Activated CD4-positive, alpha-beta memory T cell treated with anti-CD3 and anti-CD28 coated beads, Interleukin-2, amount 10 ng/mL, durations not matched to agents 7 days and 5 days (primary cell): ENCODE data around the gene ZNF737. TPM values are rescaled to one million over a fixed set of nuclear protein-coding genes. Genes with fewer than 3 reads are reported as not detected.
A peak's percentile ranks its signal among the peaks of the same experiment; 100 is the strongest.
"Not testable (repeated sequence)": the region's sequence is repeated elsewhere in the genome, so short reads cannot be mapped to it uniquely, and the experiment has no call there.

Experiments
- CTCF ChIA-PET: fragments of 350-600 bp; sonication (Branson Sonifier 250); formaldehyde crosslinking; loops from one replicate; lab custom pipeline; 2021; ENCODE audit warnings: antibody characterized with exemption, inconsistent platforms; lab: Charles Lee
- POLR2A ChIA-PET: fragments of 350-600 bp; sonication (Branson Sonifier 250); formaldehyde crosslinking; loops from one replicate; lab custom pipeline; 2021; ENCODE audit warnings: antibody characterized with exemption; lab: Charles Lee
- DNase-seq: peaks from one replicate; pipeline ENCODE4 v3.0.0-alpha.2; 2020
- H3K27ac Mint-ChIP-seq: one replicate; pipeline ENCODE4 v1.8.0; 2021; ENCODE audit warnings: mild to moderate bottlenecking, mixed read lengths
- H3K27me3 Mint-ChIP-seq: one replicate; pipeline ENCODE4 v1.8.0; 2021; ENCODE audit warnings: mixed read lengths
- H3K36me3 Mint-ChIP-seq: one replicate; pipeline ENCODE4 v1.8.0; 2021; ENCODE audit warnings: low read depth, mixed read lengths
- H3K4me1 Mint-ChIP-seq: one replicate; pipeline ENCODE4 v1.8.0; 2021; ENCODE audit warnings: mixed read lengths
- H3K4me3 Mint-ChIP-seq: one replicate; pipeline ENCODE4 v1.8.0; 2021; ENCODE audit warnings: mild to moderate bottlenecking, mixed read lengths
- H3K9me3 Mint-ChIP-seq: one replicate; pipeline ENCODE4 v1.8.0; 2021; ENCODE audit warnings: mixed read lengths
- total RNA-seq, 2 experiments: library from RNA; stranded (reverse); gene quantifications; one replicate each; pipeline ENCODE4 v1.2.3, GENCODE V29; 2021

ZNF737 gene
- 10 to 100 TPM; 10.4 to 11.7 TPM for total RNA-seq

GRCh38 chr19:20565321-20566018 is at the start of gene ZNF737:
TSS of gene ZNF737 (minus strand) at chr19:20565781. CDS start at chr19:20565640, 141 bp downstream.
- POLR2A ChIA-PET: interaction anchor here (0.7 to 2.7 kb wide), 25 partner anchors 21 to 1202 kb away, joined by 3 to 44 read pairs (median 5); partner anchors contain the start of genes ZNF100, ZNF253, ZNF429 and ZNF431
- CTCF ChIA-PET: interaction anchor here (0.8 to 1.7 kb wide), 11 partner anchors 14 to 941 kb away, joined by 3 to 6 read pairs (median 4); partner anchors contain the start of genes ZNF429, ZNF430, ZNF431 and ZNF486
- peak; percentile 91 for DNase-seq
- H3K27ac Mint-ChIP-seq: peak within 1 kb of the TSS; percentile 93
- H3K36me3 Mint-ChIP-seq: peaks cover 45% of the 10 kb centered on the region
- H3K4me3 Mint-ChIP-seq: peak within 1 kb of the TSS; percentile 98
- no peaks in the 10 kb centered on the region for H3K27me3 Mint-ChIP-seq
- peaks cover 52% of the 10 kb centered on the region for H3K9me3 Mint-ChIP-seq
- H3K4me1 Mint-ChIP-seq: peaks cover 20% of the 10 kb centered on the region

- H3K27ac Mint-ChIP-seq, H3K4me1 Mint-ChIP-seq, POLR2A ChIA-PET, H3K36me3 Mint-ChIP-seq, H3K27me3 Mint-ChIP-seq, DNase-seq, H3K4me3 Mint-ChIP-seq, CTCF ChIA-PET: not testable (repeated sequence)
- H3K9me3 Mint-ChIP-seq: peaks cover 55% of the 10 kb centered on the region
These were observed 49.4 kb upstream of the ZNF737 start for GRCh38 chr19:20614971-20615370.

- no peaks in the 10 kb centered on the region for H3K4me1 Mint-ChIP-seq
- POLR2A ChIA-PET: no interaction called here
- H3K4me3 Mint-ChIP-seq: no peak overlapping the region
- no peaks in the 10 kb centered on the region for H3K36me3 Mint-ChIP-seq
- no peaks in the 10 kb centered on the region for H3K27me3 Mint-ChIP-seq
- no peak for DNase-seq
- CTCF ChIA-PET: interaction anchor here (0.7 kb wide), 1 partner anchor 28 kb away, joined by 3 read pairs; no protein-coding TSS in a partner anchor
- no peak overlapping the region for H3K27ac Mint-ChIP-seq
- peaks cover 55% of the 10 kb centered on the region for H3K9me3 Mint-ChIP-seq
These were observed 47.2 kb upstream of the ZNF737 start for GRCh38 chr19:20612711-20613316.

GRCh38 chr19:20611866-20612265 is 46.3 kb upstream of the ZNF737 start:
- Mint-ChIP-seq H3K9me3 (peaks cover 57% of the 10 kb centered on the region), H3K4me3 (no peak overlapping the region), H3K27me3 (no peaks in the 10 kb centered on the region), H3K27ac (no peak overlapping the region), H3K4me1 (no peaks in the 10 kb centered on the region), H3K36me3 (no peaks in the 10 kb centered on the region)
- DNase-seq: no peak
- CTCF ChIA-PET: no interaction called here
- POLR2A ChIA-PET: no interaction called here

GRCh38 chr19:20607943-20608342 is 42.4 kb upstream of the ZNF737 start:
- no peaks in the 10 kb centered on the region for H3K36me3 Mint-ChIP-seq
- POLR2A ChIA-PET: no interaction called here

GRCh38 chr19:20558571-20558970 is 7.0 kb downstream of the ZNF737 start:
- no peak for DNase-seq
- CTCF ChIA-PET: no interaction called here
- peaks cover 67% of the 10 kb centered on the region for H3K36me3 Mint-ChIP-seq

More at GRCh38 chr19:20607943-20608342, 42.4 kb upstream of the ZNF737 start:
- no peaks in the 10 kb centered on the region for H3K27me3 Mint-ChIP-seq
- H3K4me1 Mint-ChIP-seq: no peaks in the 10 kb centered on the region
- H3K4me3 Mint-ChIP-seq: no peak overlapping the region
- H3K27ac Mint-ChIP-seq: no peak overlapping the region
- CTCF ChIA-PET: no interaction called here
- H3K9me3 Mint-ChIP-seq: peaks cover 44% of the 10 kb centered on the region
- no peak for DNase-seq

GRCh38 chr19:20558011-20558410 is 7.6 kb downstream of the ZNF737 start:
- CTCF ChIA-PET: no interaction called here
- no peaks in the 10 kb centered on the region for H3K27me3 Mint-ChIP-seq
- peaks cover 45% of the 10 kb centered on the region for H3K9me3 Mint-ChIP-seq
- DNase-seq: no peak
- no peak overlapping the region for H3K27ac Mint-ChIP-seq
- POLR2A ChIA-PET: no interaction called here
- H3K4me3 Mint-ChIP-seq: no peak overlapping the region
- H3K36me3 Mint-ChIP-seq: peaks cover 66% of the 10 kb centered on the region
- peaks cover 9% of the 10 kb centered on the region for H3K4me1 Mint-ChIP-seq

More at GRCh38 chr19:20558571-20558970, 7.0 kb downstream of the ZNF737 start:
- Mint-ChIP-seq H3K4me1 (peaks cover 9% of the 10 kb centered on the region), H3K27me3 (no peaks in the 10 kb centered on the region), H3K9me3 (peaks cover 45% of the 10 kb centered on the region), H3K27ac (no peak overlapping the region), H3K4me3 (no peak overlapping the region)
- POLR2A ChIA-PET: interaction anchor here (1.1 kb wide), 1 partner anchor 218 kb away, joined by 5 read pairs; no protein-coding TSS in a partner anchor

GRCh38 chr19:20544667-20545333 is 20.8 kb downstream of the ZNF737 start:
- Mint-ChIP-seq H3K36me3 (peaks cover 59% of the 10 kb centered on the region), H3K9me3 (peaks cover 50% of the 10 kb centered on the region)
- H3K4me3 Mint-ChIP-seq, DNase-seq, H3K27me3 Mint-ChIP-seq, CTCF ChIA-PET, H3K4me1 Mint-ChIP-seq, H3K27ac Mint-ChIP-seq: not testable (repeated sequence)
- POLR2A ChIA-PET: interaction anchor here (1.2 kb wide), 1 partner anchor 21 kb away, joined by 3 read pairs; the partner anchor contains the start of gene ZNF737

GRCh38 chr19:20530303-20530702 is 35.3 kb downstream of the ZNF737 start:
- DNase-seq, H3K4me3 Mint-ChIP-seq, POLR2A ChIA-PET, CTCF ChIA-PET, H3K27me3 Mint-ChIP-seq, H3K27ac Mint-ChIP-seq, H3K4me1 Mint-ChIP-seq: not testable (repeated sequence)
- peaks cover 11% of the 10 kb centered on the region for H3K36me3 Mint-ChIP-seq
- H3K9me3 Mint-ChIP-seq: peaks cover 34% of the 10 kb centered on the region

- POLR2A ChIA-PET: no interaction called here
- no peaks in the 10 kb centered on the region for H3K36me3 Mint-ChIP-seq
- H3K27me3 Mint-ChIP-seq: no peaks in the 10 kb centered on the region
- H3K4me3 Mint-ChIP-seq: no peak overlapping the region
- no peak for DNase-seq
- CTCF ChIA-PET: no interaction called here
- H3K27ac Mint-ChIP-seq: no peak overlapping the region
- H3K9me3 Mint-ChIP-seq: peaks cover 57% of the 10 kb centered on the region
- no peaks in the 10 kb centered on the region for H3K4me1 Mint-ChIP-seq
These were observed 52.2 kb downstream of the ZNF737 start for GRCh38 chr19:20513189-20513904.

GRCh38 chr19:20503476-20503875 is 62.1 kb downstream of the ZNF737 start:
- H3K36me3 Mint-ChIP-seq: no peaks in the 10 kb centered on the region
- DNase-seq: no peak
- no peaks in the 10 kb centered on the region for H3K4me1 Mint-ChIP-seq
- peaks cover 42% of the 10 kb centered on the region for H3K9me3 Mint-ChIP-seq
- POLR2A ChIA-PET: no interaction called here
- no peak overlapping the region for H3K27ac Mint-ChIP-seq
- H3K27me3 Mint-ChIP-seq: no peaks in the 10 kb centered on the region
- CTCF ChIA-PET: no interaction called here
- no peak overlapping the region for H3K4me3 Mint-ChIP-seq
